ENCODE results near the gene SH3BP2.

GRCh38 chr4:2786152-2786671 lies 6.7 kb upstream of the SH3BP2 start:
- TF ChIP-seq CTCF (conservative IDR thresholded peaks at IDR 0.05; ENCODE audit: low read length) (no peak), EZH2phosphoT487 (IDR thresholded peaks at IDR 0.05; ENCODE audit: borderline replicate concordance) (no peak)
